T-cell (primary cell): Measurements from ENCODE around the gene OPA1. TPM values are rescaled to one million over a fixed set of nuclear protein-coding genes. Genes with fewer than 3 reads are reported as not detected.
"Not testable (repeated sequence)": the region's sequence is repeated elsewhere in the genome, so short reads cannot be mapped to it uniquely, and the experiment has no call there.

ENCODE experiments used
- ATAC-seq, 4 experiments: fragments of 200-7000 bp in 3 of 4; fragments of 150-1000 bp in 1 of 4; cut with Tn5 transposase; replicated peaks in 1 of 4; 1 replicate in 3 of 4; 2 replicates in 1 of 4; pipeline ENCODE4 v1.10.0; 2021; ENCODE audit warnings: moderate library complexity in 3 of 4, mild to moderate bottlenecking in 2 of 4, moderate number of reproducible peaks in 1 of 4
- CTCF ChIA-PET, 2 donors: fragments of 300-600 bp; sonication (Branson Sonifier 250); formaldehyde crosslinking; loops; one replicate each; lab custom pipeline; 2022; ENCODE audit warnings: antibody characterized with exemption in 2 of 2; lab: Charles Lee
- POLR2A ChIA-PET, 2 donors: fragments of 300-600 bp; sonication (Branson Sonifier 250); formaldehyde crosslinking; loops; one replicate each; lab custom pipeline; 2022; ENCODE audit warnings: antibody characterized with exemption in 2 of 2; lab: Charles Lee
- DNase-seq, 35 experiments: peaks; one replicate each; pipeline versions ENCODE4 v3.0.0 to v3.0.0-alpha.2; 2013 to 2023
- H3K27ac ChIP-seq: one replicate; pipeline ENCODE4 v1.5.1; 2013; ENCODE audit warnings: low read length
- H3K27me3 ChIP-seq, 2 experiments: replicated peaks in 1 of 2; 1 replicate in 1 of 2; 2 replicates in 1 of 2; pipeline versions ENCODE4 v1.6.1 to v1.7.0; 2013; ENCODE audit warnings: low read length in 1 of 2, mixed read lengths in 1 of 2; ENCODE audit not compliant: control insufficient read depth in 2 of 2, insufficient read depth in 2 of 2; ENCODE audit errors: extremely low read depth in 1 of 2
- H3K36me3 ChIP-seq, 2 donors: 1 replicate in 1 of 2; 2 replicates in 1 of 2; pipeline versions ENCODE4 v1.6.1 to v1.7.0; 2013; ENCODE audit warnings: low read length in 1 of 2; ENCODE audit not compliant: control insufficient read depth in 2 of 2, insufficient read depth in 1 of 2; ENCODE audit errors: extremely low read depth in 1 of 2
- H3K4me1 ChIP-seq, 2 experiments: 1 replicate in 1 of 2; 2 replicates in 1 of 2; pipeline versions ENCODE4 v1.6.1 to v1.7.0; 2013; ENCODE audit warnings: low read length in 2 of 2, mixed read lengths in 1 of 2; ENCODE audit not compliant: insufficient read depth in 2 of 2, control insufficient read depth in 1 of 2; ENCODE audit errors: extremely low read depth in 1 of 2
- H3K4me3 ChIP-seq, 2 donors: 1 replicate in 1 of 2; 2 replicates in 1 of 2; pipeline versions ENCODE4 v1.5.1 to v1.7.0; 2013; ENCODE audit warnings: mild to moderate bottlenecking in 2 of 2, low read length in 1 of 2, moderate library complexity in 1 of 2; ENCODE audit not compliant: control insufficient read depth in 1 of 2; ENCODE audit errors: extremely low read depth in 1 of 2
- H3K9me3 ChIP-seq: 2 replicates; pipeline ENCODE4 v1.7.0; 2013
- H3K27ac Mint-ChIP-seq, 2 donors: one replicate each; pipeline ENCODE4 v1.8.0; 2020 to 2021; ENCODE audit warnings: mild to moderate bottlenecking in 2 of 2, mixed read lengths in 2 of 2
- H3K27me3 Mint-ChIP-seq, 2 donors: one replicate each; pipeline ENCODE4 v1.8.0; 2021 to 2022; ENCODE audit warnings: mixed read lengths in 2 of 2
- H3K36me3 Mint-ChIP-seq: one replicate; pipeline ENCODE4 v1.8.0; 2021; ENCODE audit warnings: mixed read lengths
- H3K4me1 Mint-ChIP-seq, 3 donors: one replicate each; pipeline ENCODE4 v1.8.0; 2020 to 2022; ENCODE audit warnings: mixed read lengths in 3 of 3, mild to moderate bottlenecking in 1 of 3
- H3K4me3 Mint-ChIP-seq, 3 donors: one replicate each; pipeline ENCODE4 v1.8.0; 2020 to 2022; ENCODE audit warnings: mild to moderate bottlenecking in 3 of 3, mixed read lengths in 3 of 3, moderate library complexity in 3 of 3
- H3K9me3 Mint-ChIP-seq, 3 donors: one replicate each; pipeline ENCODE4 v1.8.0; 2020 to 2022; ENCODE audit warnings: mixed read lengths in 3 of 3
- WGBS: methylation state at CpG from one replicate; pipeline ENCODE4 v1.1.5; 2013; ENCODE audit warnings: missing lambda C conversion rate; ENCODE audit not compliant: insufficient coverage; 5-methylcytosine and 5-hydroxymethylcytosine counted together
- total RNA-seq, 35 experiments: library from RNA in 6 of 35; stranded (reverse) in 6 of 35; fragments of 120-200 nt in 1 of 35; gene quantifications; one replicate each; pipeline versions ENCODE4 v1.2.1 to v1.2.4 and lab custom pipeline; 2013 to 2026

OPA1 gene
- total RNA-seq, 5 donors from 2014 or later (not counting 1 experiment from before 2014, with no cell fraction given) = 40.5 to 56.1 (median 41.9) TPM

DNA sequence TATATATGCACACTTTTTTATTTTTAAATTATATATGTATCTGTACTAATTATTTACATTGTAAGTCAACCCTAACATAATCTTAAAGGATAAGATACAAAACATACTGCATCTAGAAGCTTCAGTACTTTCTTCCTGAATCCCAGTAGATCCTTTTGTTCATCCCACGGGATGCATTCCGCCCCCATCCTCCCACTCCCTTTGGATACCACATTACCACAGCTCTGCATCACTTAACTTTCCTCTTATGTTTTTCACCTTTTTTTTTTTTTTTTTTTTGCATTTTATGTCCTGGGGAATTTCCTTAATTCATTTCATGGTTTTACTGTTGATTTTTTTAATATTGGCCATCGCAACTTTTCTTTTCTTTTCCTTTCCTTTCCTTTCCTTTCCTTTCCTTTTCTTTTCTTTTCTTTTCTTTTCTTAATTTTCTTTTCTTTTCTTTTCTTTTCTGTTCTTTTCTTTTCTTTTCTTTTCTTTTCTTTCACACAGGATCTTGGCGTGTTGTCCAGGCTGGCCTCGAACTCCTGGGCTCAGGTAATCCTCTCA, 3.0 kb downstream of the OPA1 start:
- H3K27me3 ChIP-seq = no peaks in the 10 kb centered on the region
- no peak overlapping the region for H3K4me3 ChIP-seq
- ChIA-PET POLR2A (interaction anchor here in 1 of 2 donors (0.6 to 0.7 kb wide), 2 partner anchors 16 to 103 kb away, joined by 6 to 11 read pairs; no protein-coding TSS in a partner anchor), CTCF (no interaction called here)
- H3K4me1 ChIP-seq = peaks cover 11 to 16% of the 10 kb centered on the region in 2 experiments
- Mint-ChIP-seq H3K27me3 (no peaks in the 10 kb centered on the region), H3K27ac (no peak overlapping the region), H3K36me3 (peaks cover 18% of the 10 kb centered on the region), H3K9me3 (no peaks in the 10 kb centered on the region), H3K4me3 (peak overlapping the region in 1 of 3 donors; percentile 31), H3K4me1 (peaks cover 80 to 83% (median 81%) of the 10 kb centered on the region in 3 donors)
- no peaks in the 10 kb centered on the region for H3K9me3 ChIP-seq
- H3K36me3 ChIP-seq = peaks cover 0 to 13% of the 10 kb centered on the region in 2 donors
- DNase-seq (no peak), ATAC-seq (no peak)
- H3K27ac ChIP-seq = no peak overlapping the region
- 100% methylated on average over 1 of the region's 5 CpGs for WGBS

GRCh38 chr3:193598202-193598601, 5.2 kb downstream of the OPA1 start:
- H3K27me3 ChIP-seq = no peaks in the 10 kb centered on the region
- ATAC-seq (no peak), DNase-seq (no peak)
- Mint-ChIP-seq H3K36me3 (peaks cover 22% of the 10 kb centered on the region), H3K4me3 (no peak overlapping the region), H3K4me1 (peaks cover 77 to 84% (median 77%) of the 10 kb centered on the region in 3 donors), H3K9me3 (no peaks in the 10 kb centered on the region), H3K27ac (no peak overlapping the region), H3K27me3 (no peaks in the 10 kb centered on the region)
- POLR2A ChIA-PET = interaction anchor here (0.6 to 0.7 kb wide), 3 partner anchors 80 to 683 kb away, joined by 3 to 8 read pairs (median 3); no protein-coding TSS in a partner anchor
- CTCF ChIA-PET = interaction anchor here (0.6 kb wide), 3 partner anchors 10 to 19 kb away, joined by 3 to 7 read pairs (median 5); no protein-coding TSS in a partner anchor
- H3K4me3 ChIP-seq = no peak overlapping the region
- H3K9me3 ChIP-seq = no peaks in the 10 kb centered on the region
- 94% methylated on average over 2 of the region's 2 CpGs for WGBS
- peaks cover 0 to 13% of the 10 kb centered on the region in 2 donors for H3K36me3 ChIP-seq
- peaks cover 7 to 8% of the 10 kb centered on the region in 2 experiments for H3K4me1 ChIP-seq
- no peak overlapping the region for H3K27ac ChIP-seq

- Mint-ChIP-seq H3K4me3 (no peak overlapping the region), H3K9me3 (no peaks in the 10 kb centered on the region), H3K27ac (no peak overlapping the region), H3K27me3 (no peaks in the 10 kb centered on the region), H3K4me1 (peaks cover 72 to 78% (median 75%) of the 10 kb centered on the region in 3 donors), H3K36me3 (peaks cover 22% of the 10 kb centered on the region)
- no peak for DNase-seq
- H3K9me3 ChIP-seq = no peaks in the 10 kb centered on the region
- ATAC-seq = no peak
- H3K4me1 ChIP-seq = peaks cover 2% of the 10 kb centered on the region in 2 experiments
- peaks cover 0 to 13% of the 10 kb centered on the region in 2 donors for H3K36me3 ChIP-seq
- H3K27me3 ChIP-seq = no peaks in the 10 kb centered on the region
- ChIA-PET POLR2A (no interaction called here), CTCF (no interaction called here)
- H3K4me3 ChIP-seq = no peak overlapping the region
- WGBS = no CpG with 5 or more reads among the region's 1 CpG
- H3K27ac ChIP-seq = no peak overlapping the region
Observed at GRCh38 chr3:193599393-193599792, 6.4 kb downstream of the OPA1 start.

- no CpG with 5 or more reads among the region's 2 CpGs for WGBS
- Histone ChIP-seq H3K27me3 (no peaks in the 10 kb centered on the region), H3K4me3 (no peak overlapping the region), H3K4me1 (no peaks in the 10 kb centered on the region), H3K27ac (no peak overlapping the region), H3K36me3 (no peaks in the 10 kb centered on the region), H3K9me3 (no peaks in the 10 kb centered on the region)
- ChIA-PET POLR2A (no interaction called here), CTCF (interaction anchor here in 1 of 2 donors (0.7 kb wide), 1 partner anchor 20 kb away, joined by 3 read pairs; no protein-coding TSS in a partner anchor)
- Mint-ChIP-seq H3K4me1 (peaks cover 52 to 66% (median 55%) of the 10 kb centered on the region in 3 donors), H3K27ac (no peak overlapping the region), H3K4me3 (no peak overlapping the region), H3K36me3 (peaks cover 14% of the 10 kb centered on the region), H3K9me3 (peaks cover 0 to 5% (median 4%) of the 10 kb centered on the region in 3 donors), H3K27me3 (no peaks in the 10 kb centered on the region)
- ATAC-seq (peak; percentile 55 to 72 (median 70)), DNase-seq (peak in 29 of 35 experiments; percentile 6 to 78 (median 29))
Observed at GRCh38 chr3:193605876-193606275, 12.9 kb downstream of the OPA1 start.

DNA sequence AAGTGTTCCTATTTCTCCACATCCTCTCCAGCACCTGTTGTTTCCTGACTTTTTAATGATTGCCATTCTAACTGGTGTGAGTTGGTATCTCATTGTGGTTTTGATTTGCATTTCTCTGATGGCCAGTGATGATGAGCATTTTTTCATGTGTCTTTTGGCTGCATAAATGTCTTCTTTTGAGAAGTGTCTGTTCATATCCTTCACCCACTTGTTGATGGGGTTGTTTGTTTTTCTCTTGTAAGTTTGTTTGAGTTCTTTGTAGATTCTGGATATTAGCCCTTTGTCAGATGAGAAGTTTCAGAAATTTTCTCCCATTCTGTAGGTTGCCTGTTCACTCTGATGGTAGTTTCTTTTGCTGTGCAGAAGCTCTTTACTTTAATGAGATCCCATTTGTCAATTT, 13.9 kb downstream of the OPA1 start:
- DNase-seq, H3K36me3 ChIP-seq, ATAC-seq, POLR2A ChIA-PET, H3K4me3 Mint-ChIP-seq, H3K27ac Mint-ChIP-seq, H3K27me3 ChIP-seq, H3K27ac ChIP-seq, H3K9me3 ChIP-seq, H3K9me3 Mint-ChIP-seq, H3K4me1 ChIP-seq, H3K27me3 Mint-ChIP-seq, H3K4me3 ChIP-seq: not testable (repeated sequence)
- CTCF ChIA-PET = interaction anchor here in 1 of 2 donors (0.6 kb wide), 1 partner anchor 793 kb away, joined by 4 read pairs; no protein-coding TSS in a partner anchor
- Mint-ChIP-seq H3K36me3 (peaks cover 18% of the 10 kb centered on the region), H3K4me1 (peaks cover 41 to 62% (median 50%) of the 10 kb centered on the region in 3 donors)

DNA sequence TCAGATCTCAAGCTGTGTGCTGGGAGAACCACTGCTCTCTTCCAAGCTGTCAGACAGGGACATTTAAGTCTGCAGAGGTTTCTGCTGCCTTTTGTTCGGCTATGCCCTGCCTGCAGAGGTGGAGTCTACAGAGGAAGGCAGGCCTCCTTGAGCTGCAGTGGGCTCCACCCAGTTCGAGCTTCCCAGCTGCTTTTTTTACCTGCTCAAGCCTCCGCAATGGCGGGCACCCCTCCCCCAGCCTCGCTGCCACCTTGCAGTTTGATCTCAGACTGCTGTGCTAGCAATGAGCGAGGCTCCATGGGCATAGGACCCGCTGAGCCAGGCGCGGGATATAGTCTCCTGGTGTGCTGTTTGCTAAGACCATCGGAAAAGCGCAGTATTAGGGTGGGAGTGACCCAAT, 17.5 kb downstream of the OPA1 start:
- H3K4me3 Mint-ChIP-seq, H3K27me3 ChIP-seq, POLR2A ChIA-PET, H3K9me3 ChIP-seq, H3K27ac ChIP-seq, H3K4me1 ChIP-seq, H3K27me3 Mint-ChIP-seq, DNase-seq, H3K27ac Mint-ChIP-seq, H3K4me3 ChIP-seq, CTCF ChIA-PET, ATAC-seq, H3K9me3 Mint-ChIP-seq, H3K36me3 ChIP-seq: not testable (repeated sequence)
- H3K36me3 Mint-ChIP-seq = peaks cover 39% of the 10 kb centered on the region
- WGBS = 100% methylated on average over 2 of the region's 11 CpGs
- H3K4me1 Mint-ChIP-seq = peaks cover 48 to 66% (median 52%) of the 10 kb centered on the region in 3 donors
